Measurements from ENCODE around the gene FLNA.

Gene FLNA

GRCh38 chrX:154409222-154409871 lies 34.9 kb upstream of the FLNA start, which contains the start of gene DNASE1L1:
Gene DNASE1L1 (minus strand): TSS chrX:154409254. CDS start chrX:154405568, 3,686 bp downstream.
- Histone ChIP-seq H3K4me1 (ENCODE audit: low read length) (peaks cover 6% of the 10 kb centered on the region; the same call in 1 of the 2 replicates), H4K20me1 (ENCODE audit: insufficient read depth, low read length) (no peaks in the 10 kb centered on the region), H3K27ac (ENCODE audit: low read length) (peak within 1 kb of the TSS; percentile 26; the same call in 1 of the 2 replicates), H2AFZ (ENCODE audit: low read length) (peak within 1 kb of the TSS; percentile 42; the same call in 1 of the 2 replicates), H3K79me2 (ENCODE audit: low read length) (peaks cover 12% of the 10 kb centered on the region; the same call in 1 of the 2 replicates), H3K4me2 (ENCODE audit: low read depth, low read length) (peak within 1 kb of the TSS; percentile 86), H3F3A (ENCODE audit: insufficient read depth, low read length) (peaks cover 10% of the 10 kb centered on the region; the same call in 1 of the 2 replicates), H3K9ac (ENCODE audit: low read length) (peak within 1 kb of the TSS; percentile 38), H3K4me3 (ENCODE audit: low read length) (peak within 1 kb of the TSS; percentile 54), H3K36me3 (replicated peaks; ENCODE audit: insufficient read depth, low read length) (no peaks in the 10 kb centered on the region), H3K27me3 (replicated peaks; ENCODE audit: insufficient read depth, low read length) (no peaks in the 10 kb centered on the region), H3K9me2 (replicated peaks; ENCODE audit: insufficient read depth, low read length) (no peaks in the 10 kb centered on the region), H3K9me3 (replicated peaks; ENCODE audit: insufficient read depth, low read length) (no peaks in the 10 kb centered on the region)
- TF ChIP-seq, protein P1, sequence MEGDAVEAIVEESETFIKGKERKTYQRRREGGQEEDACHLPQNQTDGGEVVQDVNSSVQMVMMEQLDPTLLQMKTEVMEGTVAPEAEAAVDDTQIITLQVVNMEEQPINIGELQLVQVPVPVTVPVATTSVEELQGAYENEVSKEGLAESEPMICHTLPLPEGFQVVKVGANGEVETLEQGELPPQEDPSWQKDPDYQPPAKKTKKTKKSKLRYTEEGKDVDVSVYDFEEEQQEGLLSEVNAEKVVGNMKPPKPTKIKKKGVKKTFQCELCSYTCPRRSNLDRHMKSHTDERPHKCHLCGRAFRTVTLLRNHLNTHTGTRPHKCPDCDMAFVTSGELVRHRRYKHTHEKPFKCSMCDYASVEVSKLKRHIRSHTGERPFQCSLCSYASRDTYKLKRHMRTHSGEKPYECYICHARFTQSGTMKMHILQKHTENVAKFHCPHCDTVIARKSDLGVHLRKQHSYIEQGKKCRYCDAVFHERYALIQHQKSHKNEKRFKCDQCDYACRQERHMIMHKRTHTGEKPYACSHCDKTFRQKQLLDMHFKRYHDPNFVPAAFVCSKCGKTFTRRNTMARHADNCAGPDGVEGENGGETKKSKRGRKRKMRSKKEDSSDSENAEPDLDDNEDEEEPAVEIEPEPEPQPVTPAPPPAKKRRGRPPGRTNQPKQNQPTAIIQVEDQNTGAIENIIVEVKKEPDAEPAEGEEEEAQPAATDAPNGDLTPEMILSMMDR (IDR thresholded peaks at IDR 0.05; ENCODE audit: low read length) = no peak
- no peak for TF ChIP-seq EZH2 (optimal IDR thresholded peaks at IDR 0.05; ENCODE audit: low read depth, low read length)
- TF ChIP-seq EZH2phosphoT487 (IDR thresholded peaks at IDR 0.05; ENCODE audit: low read length) = no peak
- peak; percentile 69 for DNase-seq

DNA sequence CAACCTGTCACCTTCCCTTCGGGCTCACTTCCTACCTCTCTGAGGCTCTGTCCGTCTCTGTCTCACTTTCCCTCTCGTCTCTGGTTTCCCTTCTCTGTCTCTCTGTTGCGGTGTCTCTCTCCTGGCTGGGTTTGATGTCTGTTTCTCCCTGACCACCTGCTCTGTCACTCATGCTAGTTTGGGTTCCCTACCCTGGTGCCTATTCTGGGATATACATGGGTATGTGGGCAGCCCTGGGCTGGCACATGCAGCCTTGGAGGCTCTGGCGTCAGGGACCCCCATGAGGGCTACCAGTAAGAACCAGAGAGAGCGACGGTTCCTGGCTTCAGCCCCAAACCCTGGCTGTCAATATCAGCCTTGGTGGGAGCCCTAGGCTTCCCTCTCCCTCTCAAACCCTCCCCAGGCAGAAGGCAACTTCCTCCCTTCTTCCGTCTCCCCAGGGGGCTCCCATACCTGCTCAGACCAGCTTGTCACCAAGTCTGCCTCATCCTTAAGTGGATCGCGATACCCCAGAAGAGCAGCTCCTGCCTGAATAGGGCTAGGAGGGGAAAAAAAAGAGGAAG lies 34.3 kb upstream of the FLNA start:
- Histone ChIP-seq H3K27ac (ENCODE audit: low read length) (peak overlapping the region; percentile 26; the same call in 1 of the 2 replicates), H3F3A (ENCODE audit: insufficient read depth, low read length) (peaks cover 10% of the 10 kb centered on the region; the same call in 1 of the 2 replicates), H3K4me1 (ENCODE audit: low read length) (peaks cover 6% of the 10 kb centered on the region; the same call in 1 of the 2 replicates), H4K20me1 (ENCODE audit: insufficient read depth, low read length) (no peaks in the 10 kb centered on the region), H2AFZ (ENCODE audit: low read length) (no peak overlapping the region; the same call in 1 of the 2 replicates), H3K9me3 (replicated peaks; ENCODE audit: insufficient read depth, low read length) (no peaks in the 10 kb centered on the region), H3K36me3 (replicated peaks; ENCODE audit: insufficient read depth, low read length) (no peaks in the 10 kb centered on the region), H3K4me2 (ENCODE audit: low read depth, low read length) (peak overlapping the region; percentile 86), H3K4me3 (ENCODE audit: low read length) (peak overlapping the region; percentile 54), H3K79me2 (ENCODE audit: low read length) (peaks cover 12% of the 10 kb centered on the region; the same call in 1 of the 2 replicates), H3K9me2 (replicated peaks; ENCODE audit: insufficient read depth, low read length) (no peaks in the 10 kb centered on the region), H3K27me3 (replicated peaks; ENCODE audit: insufficient read depth, low read length) (no peaks in the 10 kb centered on the region), H3K9ac (ENCODE audit: low read length) (peak overlapping the region; percentile 38)
- TF ChIP-seq EZH2phosphoT487 (IDR thresholded peaks at IDR 0.05; ENCODE audit: low read length) = no peak
- TF ChIP-seq EZH2 (optimal IDR thresholded peaks at IDR 0.05; ENCODE audit: low read depth, low read length) = no peak
- peak; percentile 6 for DNase-seq

DNA sequence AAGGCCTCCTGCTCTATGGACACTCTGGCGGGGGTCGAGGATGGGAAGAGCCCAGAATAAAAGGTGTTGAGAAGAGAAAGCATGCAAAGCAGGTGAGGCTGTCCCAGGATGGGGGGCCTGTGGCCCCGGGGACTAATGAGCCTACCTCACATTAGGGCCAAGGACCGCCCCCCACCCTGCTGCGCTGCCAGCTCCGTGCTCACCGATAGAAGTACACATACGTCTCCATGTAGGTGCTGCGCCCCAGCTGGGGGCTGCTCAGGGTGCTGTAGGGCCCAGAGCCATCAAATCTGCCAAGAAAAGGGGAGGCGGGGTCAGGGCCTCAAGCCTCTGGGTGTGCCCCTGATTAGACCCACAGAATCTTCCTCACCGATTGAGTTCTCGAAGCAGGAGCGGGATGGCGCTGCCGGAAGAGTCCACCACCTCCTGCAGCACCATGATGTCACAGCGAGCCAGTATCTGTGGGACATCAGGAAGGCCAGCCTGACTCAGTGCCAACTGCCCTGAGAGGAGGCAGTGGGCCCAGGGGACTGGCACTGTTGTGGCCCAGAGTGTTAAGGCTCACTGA lies 30.3 kb upstream of the FLNA start:
- H3K27ac ChIP-seq (ENCODE audit: low read length) = no peak overlapping the region
- H3K9ac ChIP-seq (ENCODE audit: low read length) = no peak overlapping the region

More for the DNA sequence above, 30.3 kb upstream of the FLNA start:
- no peaks in the 10 kb centered on the region for H3K4me1 ChIP-seq (ENCODE audit: low read length)
- DNase-seq = no peak
- peaks cover 3% of the 10 kb centered on the region; the same call in 1 of the 2 replicates for H3K79me2 ChIP-seq (ENCODE audit: low read length)
- 0 out of 2 replicates have a peak, but pooled peaks cover 9% of the 10 kb centered on the region for H4K20me1 ChIP-seq (ENCODE audit: insufficient read depth, low read length)
- H3K27me3 ChIP-seq (replicated peaks; ENCODE audit: insufficient read depth, low read length) = no peaks in the 10 kb centered on the region
- H3K9me2 ChIP-seq (replicated peaks; ENCODE audit: insufficient read depth, low read length) = no peaks in the 10 kb centered on the region
- no peak overlapping the region for H3K4me2 ChIP-seq (ENCODE audit: low read depth, low read length)
- H3K36me3 ChIP-seq (replicated peaks; ENCODE audit: insufficient read depth, low read length) = peaks cover under 1% of the 10 kb centered on the region; the same call in 1 of the 2 replicates
- H3F3A ChIP-seq (ENCODE audit: insufficient read depth, low read length) = peaks cover 29% of the 10 kb centered on the region
- no peak overlapping the region for H2AFZ ChIP-seq (ENCODE audit: low read length)
- TF ChIP-seq EZH2phosphoT487 (IDR thresholded peaks at IDR 0.05; ENCODE audit: low read length) (no peak), EZH2 (optimal IDR thresholded peaks at IDR 0.05; ENCODE audit: low read depth, low read length) (no peak)
- TF ChIP-seq, protein P1 (IDR thresholded peaks at IDR 0.05; ENCODE audit: low read length) = no peak
- H3K9me3 ChIP-seq (replicated peaks; ENCODE audit: insufficient read depth, low read length) = no peaks in the 10 kb centered on the region
- no peak overlapping the region for H3K4me3 ChIP-seq (ENCODE audit: low read length)
